ENCODE measurements around the gene ZFP1.

DNA sequence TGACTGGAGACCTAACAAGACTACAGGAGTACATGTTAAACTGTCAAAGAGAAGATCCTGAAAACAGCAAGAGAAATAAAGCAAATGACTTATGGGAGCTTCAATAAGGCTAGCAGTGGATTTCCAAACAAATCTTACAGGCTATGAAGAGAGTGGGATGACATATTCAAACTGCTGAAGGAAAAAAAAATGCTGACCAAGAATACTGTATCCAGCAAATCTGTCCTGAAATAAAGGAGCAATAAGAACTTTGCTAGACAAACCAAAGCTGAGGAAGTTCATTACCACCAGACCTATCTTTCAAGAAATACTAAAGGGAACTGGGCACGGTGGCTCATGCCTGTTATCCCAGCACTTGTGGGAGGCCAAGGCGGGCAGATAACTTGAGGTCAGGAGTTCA lies 28.6 kb downstream of the ZFP1 start:
- TF ChIP-seq CTCF (conservative IDR thresholded peaks at IDR 0.05 in 1 of 2, IDR thresholded peaks at IDR 0.05 in 1 of 2; ENCODE audit: low read depth in 1 of 2, low read length in 2 of 2) (no peak), EZH2 (IDR thresholded peaks at IDR 0.05; ENCODE audit: low read length, missing control alignments) (no peak)

Measured in fibroblast of lung (primary cell).